CD4-positive, alpha-beta T cell (primary cell): Measurements from ENCODE around the gene NOTCH2NLA. TPM values are rescaled to one million over a fixed set of nuclear protein-coding genes. Genes with fewer than 3 reads are reported as not detected.
"Not testable (repeated sequence)": the region's sequence is repeated elsewhere in the genome, so short reads cannot be mapped to it uniquely, and the experiment has no call there.

Source experiments
- ATAC-seq: fragments of 200-7000 bp; cut with Tn5 transposase; one replicate; pipeline ENCODE4 v1.10.0; 2022; ENCODE audit warnings: mild to moderate bottlenecking; ENCODE audit not compliant: poor library complexity
- CTCF ChIA-PET: fragments of 350-600 bp; sonication (Branson Sonifier 250); formaldehyde crosslinking; loops from one replicate; lab custom pipeline; 2021; ENCODE audit warnings: antibody characterized with exemption, inconsistent platforms; lab: Charles Lee
- POLR2A ChIA-PET: fragments of 350-600 bp; sonication (Branson Sonifier 250); formaldehyde crosslinking; loops from one replicate; lab custom pipeline; 2021; ENCODE audit warnings: antibody characterized with exemption, inconsistent platforms; lab: Charles Lee
- DNase-seq, 14 experiments: peaks; one replicate each; pipeline ENCODE4 v3.0.0-alpha.2; 2013 to 2020; ENCODE audit warnings: mixed read lengths in 2 of 14
- H3K27ac ChIP-seq, 2 donors: one replicate each; pipeline versions ENCODE4 v1.5.1 to v1.7.0; 2013; ENCODE audit warnings: low read length in 2 of 2, low read depth in 1 of 2, mild to moderate bottlenecking in 1 of 2
- H3K27me3 ChIP-seq, 2 experiments: 1 replicate in 1 of 2; 2 replicates in 1 of 2; pipeline versions ENCODE4 v1.6.1 to v1.7.0; 2013; ENCODE audit warnings: low read length in 2 of 2, control low read depth in 1 of 2, mild to moderate bottlenecking in 1 of 2, moderate library complexity in 1 of 2; ENCODE audit not compliant: insufficient read depth in 2 of 2, control insufficient read depth in 1 of 2
- H3K36me3 ChIP-seq: one replicate; pipeline ENCODE4 v1.6.1; 2013; ENCODE audit warnings: low read length, control low read depth; ENCODE audit not compliant: insufficient read depth
- H3K4me1 ChIP-seq: one replicate; pipeline ENCODE4 v1.6.1; 2013; ENCODE audit warnings: low read length, control low read depth; ENCODE audit not compliant: insufficient read depth
- H3K4me3 ChIP-seq: one replicate; pipeline ENCODE4 v1.5.1; 2013; ENCODE audit warnings: mild to moderate bottlenecking, low read length, moderate library complexity
- H3K9me3 ChIP-seq, 2 experiments: 1 replicate in 1 of 2; 2 replicates in 1 of 2; pipeline versions ENCODE4 v1.6.1 to v1.7.0; 2013; ENCODE audit warnings: low read length in 2 of 2, mild to moderate bottlenecking in 2 of 2, control low read depth in 1 of 2, moderate library complexity in 1 of 2; ENCODE audit not compliant: control insufficient read depth in 1 of 2, insufficient read depth in 1 of 2
- H3K27ac Mint-ChIP-seq: one replicate; pipeline ENCODE4 v1.8.0; 2020; ENCODE audit warnings: mixed read lengths
- H3K27me3 Mint-ChIP-seq: one replicate; pipeline ENCODE4 v1.8.0; 2021; ENCODE audit warnings: mixed read lengths
- H3K36me3 Mint-ChIP-seq: one replicate; pipeline ENCODE4 v1.8.0; 2021; ENCODE audit warnings: low read depth, mixed read lengths
- H3K4me1 Mint-ChIP-seq: one replicate; pipeline ENCODE4 v1.8.0; 2021; ENCODE audit warnings: low read depth, mixed read lengths
- H3K4me3 Mint-ChIP-seq: one replicate; pipeline ENCODE4 v1.8.0; 2020; ENCODE audit warnings: mild to moderate bottlenecking, mixed read lengths
- H3K9me3 Mint-ChIP-seq: one replicate; pipeline ENCODE4 v1.8.0; 2020; ENCODE audit warnings: mixed read lengths
- intact Hi-C, 2 experiments: fragments of 100-400 bp; cut with DNase I in 1 of 2; cut with micrococcal nuclease in 1 of 2; formaldehyde crosslinking; loops; one replicate each; pipeline versions ENCODE4 v1.15.1 to v1.9.0; 2023 to 2025; cut with DNase I, micrococcal nuclease
- total RNA-seq, 174 experiments: library from RNA in 2 of 174; stranded (reverse) in 2 of 174; gene quantifications; one replicate each; pipeline ENCODE4 v1.2.3 and lab custom pipeline; 2021 to 2026

NOTCH2NLA gene
- total RNA-seq, 2 experiments from 2014 or later: 18.2 to 21.3 TPM

DNA sequence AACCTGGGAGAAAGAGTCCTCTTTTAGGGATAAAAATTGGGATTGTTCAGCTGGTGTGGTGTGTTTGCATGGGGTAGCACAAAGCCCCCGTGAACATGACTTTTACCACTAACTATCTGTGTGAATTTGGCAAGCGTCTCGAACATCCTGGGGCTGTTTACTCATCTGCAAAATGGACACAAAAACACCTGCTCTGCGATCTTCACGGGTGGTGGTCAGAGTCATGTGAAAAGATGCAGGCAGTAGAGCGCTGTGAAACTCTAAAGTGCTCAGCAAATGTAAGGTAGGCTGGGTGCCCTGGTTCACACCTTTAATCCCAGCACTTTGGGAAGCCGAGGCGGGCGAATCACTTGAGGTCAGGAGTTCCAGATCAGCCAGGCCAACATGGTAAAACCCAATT, 41.3 kb upstream of the NOTCH2NLA start:
- H3K4me1 ChIP-seq, intact Hi-C loops, CTCF ChIA-PET, H3K9me3 ChIP-seq, H3K9me3 Mint-ChIP-seq, H3K36me3 ChIP-seq, H3K27me3 ChIP-seq, H3K36me3 Mint-ChIP-seq, H3K27me3 Mint-ChIP-seq, H3K27ac ChIP-seq, H3K4me1 Mint-ChIP-seq, DNase-seq, H3K27ac Mint-ChIP-seq, POLR2A ChIA-PET, H3K4me3 Mint-ChIP-seq, ATAC-seq, H3K4me3 ChIP-seq: not testable (repeated sequence)

DNA sequence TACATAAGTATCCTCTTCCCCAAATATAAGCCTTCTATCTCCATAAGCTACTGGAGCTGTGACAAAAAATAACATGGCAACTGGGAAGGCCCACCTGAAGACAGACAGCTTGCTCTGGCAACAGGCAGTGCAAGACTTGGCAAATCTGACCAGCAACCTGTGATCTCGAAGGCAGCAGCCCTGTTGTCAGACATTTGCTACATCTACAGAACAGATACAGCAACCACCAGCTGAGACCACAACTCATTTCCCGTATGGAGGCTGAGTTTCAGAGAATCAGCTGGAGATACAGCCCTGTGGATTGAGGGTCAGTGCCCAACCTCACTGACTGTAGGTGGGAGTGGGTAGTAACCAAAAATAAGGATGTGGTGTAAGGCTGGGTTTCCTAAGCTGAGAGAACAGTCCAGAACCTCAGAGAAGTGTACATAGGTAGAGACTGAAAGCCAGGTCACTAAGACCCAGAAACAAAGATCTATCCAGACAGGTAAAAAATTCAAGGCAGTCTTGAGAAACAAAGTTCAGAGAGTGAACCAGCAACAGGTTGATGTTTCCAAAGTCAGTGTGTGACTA, 37.4 kb upstream of the NOTCH2NLA start:
- H3K27ac Mint-ChIP-seq, DNase-seq, H3K4me3 ChIP-seq, H3K9me3 Mint-ChIP-seq, H3K4me1 Mint-ChIP-seq, H3K4me3 Mint-ChIP-seq, H3K9me3 ChIP-seq, H3K27me3 ChIP-seq, H3K36me3 ChIP-seq, POLR2A ChIA-PET, H3K36me3 Mint-ChIP-seq, intact Hi-C loops, H3K4me1 ChIP-seq, H3K27ac ChIP-seq, CTCF ChIA-PET, ATAC-seq, H3K27me3 Mint-ChIP-seq: not testable (repeated sequence)

DNA sequence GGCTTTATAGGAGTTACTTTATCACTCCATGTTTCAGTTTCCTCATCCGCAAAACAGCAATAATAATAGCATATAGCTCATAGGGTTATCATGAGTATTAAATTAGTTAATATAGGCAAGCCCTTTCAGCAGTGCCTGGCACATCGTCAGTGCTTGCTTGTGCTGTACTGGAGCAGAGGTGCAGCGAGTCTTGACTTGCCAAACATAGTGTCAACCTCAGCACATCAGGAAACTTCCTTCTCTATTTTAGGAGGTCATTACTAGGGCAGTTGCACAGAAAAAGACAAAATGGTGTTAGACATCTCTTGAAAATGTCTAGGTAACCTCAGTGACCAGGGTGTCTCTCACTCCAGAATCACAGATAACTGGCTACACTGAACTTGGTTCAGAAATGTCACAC, 35.9 kb upstream of the NOTCH2NLA start:
- POLR2A ChIA-PET, H3K27me3 Mint-ChIP-seq, H3K4me3 ChIP-seq, ATAC-seq, intact Hi-C loops, H3K36me3 Mint-ChIP-seq, H3K4me1 ChIP-seq, H3K27me3 ChIP-seq, CTCF ChIA-PET, H3K4me3 Mint-ChIP-seq, DNase-seq, H3K27ac Mint-ChIP-seq, H3K9me3 ChIP-seq, H3K36me3 ChIP-seq, H3K9me3 Mint-ChIP-seq, H3K4me1 Mint-ChIP-seq, H3K27ac ChIP-seq: not testable (repeated sequence)

DNA sequence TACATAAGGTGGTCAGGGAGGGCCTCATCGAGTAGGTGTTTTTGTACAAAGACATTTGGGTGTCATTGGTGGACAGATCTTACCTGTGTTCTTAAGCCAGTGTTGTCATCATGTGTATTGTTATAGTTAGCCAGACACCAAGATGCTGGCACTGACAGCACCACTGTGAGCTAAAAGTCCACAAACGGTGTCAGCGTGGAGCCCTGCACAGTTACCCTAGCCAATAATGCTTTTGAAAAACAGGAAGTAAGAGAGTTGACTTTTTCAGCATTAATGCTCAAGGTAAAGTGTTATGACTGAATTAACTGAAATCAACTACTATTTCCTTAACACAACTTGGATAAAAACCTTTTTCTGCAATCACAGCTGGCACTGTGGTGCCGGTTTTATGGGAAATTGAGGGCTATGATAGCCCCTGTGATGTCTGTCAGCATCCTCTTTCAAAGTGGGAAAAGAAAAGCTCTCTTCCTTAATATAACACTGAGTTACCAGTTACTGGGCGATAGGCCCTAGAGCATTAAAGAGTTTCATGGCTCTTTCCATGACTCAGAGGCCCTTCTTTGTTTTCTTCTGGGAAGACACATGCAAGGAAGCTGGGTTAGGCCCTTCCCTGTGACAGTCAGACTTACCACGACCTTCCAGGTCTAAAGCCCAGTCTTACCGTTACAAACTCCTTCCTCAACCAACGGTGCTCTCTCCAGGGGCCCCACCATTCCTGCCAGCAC, 31.3 kb upstream of the NOTCH2NLA start:
- H3K4me1 ChIP-seq, H3K4me3 Mint-ChIP-seq, H3K4me3 ChIP-seq, CTCF ChIA-PET, H3K36me3 ChIP-seq, DNase-seq, H3K27me3 Mint-ChIP-seq, H3K9me3 Mint-ChIP-seq, intact Hi-C loops, H3K4me1 Mint-ChIP-seq, H3K36me3 Mint-ChIP-seq, H3K27me3 ChIP-seq, H3K9me3 ChIP-seq, POLR2A ChIA-PET, H3K27ac ChIP-seq, H3K27ac Mint-ChIP-seq: not testable (repeated sequence)
- peak; percentile 63 for ATAC-seq

DNA sequence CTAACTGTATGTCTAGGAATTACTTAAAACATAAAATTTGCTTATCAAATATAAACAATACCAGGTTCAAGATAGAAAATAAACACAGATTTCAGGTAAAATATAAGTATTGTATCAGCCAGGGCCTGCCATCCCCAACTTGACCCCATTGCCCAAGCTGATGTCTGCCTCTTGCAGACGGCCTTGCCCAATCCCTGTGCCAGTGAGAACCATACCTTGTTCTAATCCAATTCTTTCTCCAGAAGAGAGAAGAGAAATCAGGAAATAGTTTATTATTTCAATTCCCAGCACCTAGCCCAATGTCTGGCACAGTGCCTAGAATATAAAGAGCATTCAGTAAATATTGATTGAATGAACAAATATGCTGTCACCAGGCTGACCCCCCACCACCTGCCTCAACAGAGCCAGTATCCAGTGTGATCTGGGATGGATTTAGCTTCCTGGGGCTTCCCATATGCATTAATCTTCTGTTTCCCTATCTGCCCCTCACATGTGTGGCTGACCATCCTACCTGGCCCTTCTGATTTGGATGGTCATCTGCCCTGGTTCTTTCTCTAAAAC, 29.3 kb upstream of the NOTCH2NLA start:
- H3K36me3 ChIP-seq, H3K36me3 Mint-ChIP-seq, H3K27ac Mint-ChIP-seq, H3K4me3 Mint-ChIP-seq, DNase-seq, H3K27ac ChIP-seq, H3K27me3 ChIP-seq, H3K4me1 Mint-ChIP-seq, CTCF ChIA-PET, H3K9me3 Mint-ChIP-seq, H3K27me3 Mint-ChIP-seq, ATAC-seq, intact Hi-C loops, POLR2A ChIA-PET, H3K4me3 ChIP-seq, H3K9me3 ChIP-seq, H3K4me1 ChIP-seq: not testable (repeated sequence)

DNA sequence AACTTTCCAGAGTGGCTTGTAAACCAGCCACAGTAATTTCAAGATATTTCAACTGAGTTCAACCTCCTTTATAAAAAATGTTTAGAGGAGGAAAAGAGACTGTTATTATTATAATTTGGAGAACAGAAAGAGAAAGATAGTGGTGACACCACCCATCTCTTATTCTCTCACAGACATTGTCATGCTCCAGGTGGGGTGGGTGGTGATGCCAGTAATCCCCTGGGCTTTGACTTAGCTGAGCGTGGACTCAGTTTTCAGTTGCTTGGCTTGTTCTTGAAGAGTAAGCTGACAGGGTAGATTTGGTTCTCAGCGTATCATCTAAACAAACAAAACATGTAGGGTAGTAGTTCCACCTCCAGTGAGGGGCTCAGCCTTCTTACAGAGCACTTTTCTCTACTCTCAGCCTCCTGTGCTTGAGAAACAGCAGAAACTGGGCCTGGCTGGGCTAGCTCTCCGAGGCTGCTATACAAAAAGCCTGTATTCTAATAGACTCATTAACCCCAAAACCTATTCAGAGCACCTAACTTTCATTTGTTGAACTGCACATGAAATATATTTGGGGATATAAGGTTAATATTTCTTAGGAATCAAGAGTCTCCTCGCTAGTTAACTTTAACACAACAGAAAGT, 25.9 kb upstream of the NOTCH2NLA start:
- intact Hi-C loops, POLR2A ChIA-PET, CTCF ChIA-PET, H3K27me3 Mint-ChIP-seq, H3K27me3 ChIP-seq, H3K4me1 ChIP-seq, H3K9me3 Mint-ChIP-seq, H3K36me3 Mint-ChIP-seq, H3K27ac Mint-ChIP-seq, H3K4me3 ChIP-seq, H3K4me3 Mint-ChIP-seq, DNase-seq, H3K4me1 Mint-ChIP-seq, H3K9me3 ChIP-seq, H3K36me3 ChIP-seq, ATAC-seq, H3K27ac ChIP-seq: not testable (repeated sequence)
